Stimulated activated CD4-positive, alpha-beta T cell treated with anti-CD3 and anti-CD28 coated beads, TNF-alpha, amount 100 ng/mL, for 1 hour (primary cell): ENCODE measurements around the gene CAMKK2.
"Not testable (repeated sequence)": the region's sequence is repeated elsewhere in the genome, so short reads cannot be mapped to it uniquely, and the experiment has no call there.

Experiments used
- DNase-seq, 3 donors: peaks; one replicate each; pipeline ENCODE4 v3.0.0-alpha.2; 2020; ENCODE audit warnings: low read depth in 3 of 3, low spot score in 1 of 3

The CAMKK2 gene

GRCh38 chr12:121296618-121297434, at the start of gene CAMKK2:
Gene CAMKK2 (minus strand): TSS chr12:121296709. CDS start chr12:121274526, 22,183 bp downstream.
- DNase-seq: peak; percentile 63 to 80 (median 74)

- DNase-seq: no peak
Measured at GRCh38 chr12:121345151-121345815, 48.8 kb upstream of the CAMKK2 start.

- DNase-seq: no peak
Measured at GRCh38 chr12:121344506-121344905, 48.0 kb upstream of the CAMKK2 start.

GRCh38 chr12:121337416-121337815, 40.9 kb upstream of the CAMKK2 start:
- no peak for DNase-seq

- DNase-seq: no peak
Measured at GRCh38 chr12:121334513-121335343, 38.2 kb upstream of the CAMKK2 start.

GRCh38 chr12:121333747-121334146, 37.2 kb upstream of the CAMKK2 start:
- no peak for DNase-seq

GRCh38 chr12:121331248-121331647, 34.7 kb upstream of the CAMKK2 start:
- DNase-seq: no peak

GRCh38 chr12:121330692-121331091, 34.2 kb upstream of the CAMKK2 start:
- no peak for DNase-seq

- DNase-seq: no peak
Measured at GRCh38 chr12:121330195-121330594, 33.7 kb upstream of the CAMKK2 start.

GRCh38 chr12:121328620-121329019, 32.1 kb upstream of the CAMKK2 start:
- no peak for DNase-seq

GRCh38 chr12:121326996-121327674, 30.6 kb upstream of the CAMKK2 start:
- DNase-seq: no peak

- DNase-seq: no peak
Measured at GRCh38 chr12:121325922-121326396, 29.4 kb upstream of the CAMKK2 start.

GRCh38 chr12:121323908-121324307, 27.4 kb upstream of the CAMKK2 start:
- DNase-seq: no peak

- no peak for DNase-seq
Measured at GRCh38 chr12:121318121-121318520, 21.6 kb upstream of the CAMKK2 start.

GRCh38 chr12:121314431-121314830, 17.9 kb upstream of the CAMKK2 start:
- DNase-seq: no peak

- DNase-seq: not testable (repeated sequence)
Measured at GRCh38 chr12:121310231-121310630, 13.7 kb upstream of the CAMKK2 start.

- DNase-seq: not testable (repeated sequence)
Measured at GRCh38 chr12:121307397-121307796, 10.9 kb upstream of the CAMKK2 start.

- DNase-seq: no peak
Measured at GRCh38 chr12:121304306-121304705, 7.8 kb upstream of the CAMKK2 start.

GRCh38 chr12:121301876-121302275, 5.4 kb upstream of the CAMKK2 start:
- no peak for DNase-seq

- DNase-seq: no peak
Measured at GRCh38 chr12:121300083-121300819, 3.7 kb upstream of the CAMKK2 start.
